A549 (cell line): ENCODE measurements around the gene LHFPL2. TPM values are rescaled to one million over a fixed set of nuclear protein-coding genes. Genes with fewer than 3 reads are reported as not detected.
A peak's percentile ranks its signal among the peaks of the same experiment; 100 is the strongest.
"Not testable (repeated sequence)": the region's sequence is repeated elsewhere in the genome, so short reads cannot be mapped to it uniquely, and the experiment has no call there.

ENCODE experiments used
- ATAC-seq, 2 experiments: fragments of 200-7000 bp in 1 of 2; fragments of >200 bp in 1 of 2; cut with Nextera tagmentation in 1 of 2; cut with Tn5 transposase in 1 of 2; 3 replicates each; pipeline versions ENCODE4 v1.8.0 to v1.9.1; 2018 to 2020; ENCODE audit warnings: mild to moderate bottlenecking in 1 of 2, moderate library complexity in 1 of 2
- CTCF ChIA-PET: fragments of 300-600 bp; sonication (Branson Sonifier 250); formaldehyde crosslinking; extraction: SDS; loops from one replicate; lab custom pipeline; 2021; ENCODE audit warnings: antibody characterized with exemption, inconsistent platforms; lab: Yijun Ruan, JAX
- POLR2A ChIA-PET: fragments of 350-600 bp; formaldehyde crosslinking; extraction: SDS; loops from one replicate; lab custom pipeline; 2021; ENCODE audit warnings: antibody characterized with exemption, inconsistent platforms; lab: Yijun Ruan, JAX
- DNase-seq, 2 experiments: peaks; one replicate each; pipeline versions ENCODE4 v3.0.0 to v3.0.0-alpha.2; 2011 to 2016; ENCODE audit warnings: low read depth in 1 of 2, low spot score in 1 of 2
- FAIRE-seq: peaks from 2 replicates; lab custom pipeline; 2011; peaks lifted over from hg19 to GRCh38; lab: Jason Lieb, UNC
- H3K27ac ChIP-seq, 2 experiments: fragments of >200 bp; sonication (Bioruptor Twin); formaldehyde crosslinking; 3 replicates each; pipeline ENCODE4 v1.5.1; 2016 to 2017
- H3K4me1 ChIP-seq: fragments of >200 bp; sonication (Bioruptor Twin); formaldehyde crosslinking; 3 replicates; pipeline ENCODE4 v1.6.1; 2016
- H3K4me2 ChIP-seq: fragments of >200 bp; sonication (Bioruptor Twin); formaldehyde crosslinking; 3 replicates; pipeline ENCODE4 v1.6.1; 2016
- H3K4me3 ChIP-seq: fragments of >200 bp; sonication (Bioruptor Twin); formaldehyde crosslinking; 3 replicates; pipeline ENCODE4 v1.5.1; 2016
- H3K9me3 ChIP-seq: fragments of >200 bp; sonication (Bioruptor Twin); formaldehyde crosslinking; 3 replicates; pipeline ENCODE4 v1.6.1; 2016
- BCL3 ChIP-seq: fragments of >200 bp; sonication (Bioruptor Twin); formaldehyde crosslinking; IDR thresholded peaks from 3 replicates; pipeline ENCODE4 v1.6.1; 2016
- BHLHE40 ChIP-seq: IDR thresholded peaks from 2 replicates; pipeline ENCODE4 v1.6.1; 2012; ENCODE audit warnings: low read depth, low read length, inconsistent platforms
- EHF ChIP-seq: fragments of 250-450 bp; sonication (Bioruptor Pico); IDR thresholded peaks from 2 replicates; pipeline ENCODE4 v1.5.0; 2020; ENCODE audit warnings: mild to moderate bottlenecking
- FOSL2 ChIP-seq, 2 experiments: fragments of 450-650 bp in 1 of 2; fragments of >200 bp in 1 of 2; sonication (Bioruptor Twin) in 1 of 2; formaldehyde crosslinking; IDR thresholded peaks; 2 replicates each; pipeline versions ENCODE4 v1.5.0 to v1.6.1; 2016 to 2020; ENCODE audit warnings: mild to moderate bottlenecking in 1 of 2, moderate library complexity in 1 of 2
- HES2 ChIP-seq: fragments of >200 bp; sonication (Bioruptor Twin); formaldehyde crosslinking; IDR thresholded peaks from 2 replicates; pipeline ENCODE4 v1.6.1; 2016
- HMGXB4 ChIP-seq: fragments of 250-450 bp; sonication (Bioruptor Pico); IDR thresholded peaks from 2 replicates; pipeline ENCODE4 v1.5.0; 2021; ENCODE audit warnings: mild to moderate bottlenecking, moderate library complexity, borderline replicate concordance
- HOXB5 ChIP-seq: fragments of 250-450 bp; sonication (Bioruptor Pico); IDR thresholded peaks from 2 replicates; pipeline ENCODE4 v1.5.0; 2020; ENCODE audit warnings: mild to moderate bottlenecking, moderate library complexity
- JUN ChIP-seq, 2 experiments: fragments of >200 bp; sonication (Bioruptor Twin); formaldehyde crosslinking; IDR thresholded peaks; 2 replicates in 1 of 2; 3 replicates in 1 of 2; pipeline ENCODE4 v1.6.1; 2016 to 2017
- MAX ChIP-seq: IDR thresholded peaks from 2 replicates; pipeline ENCODE4 v1.6.1; 2012
- PHF8 ChIP-seq: fragments of 200-600 bp; sonication (generic); IDR thresholded peaks from 2 replicates; pipeline ENCODE4 v1.6.1; 2016; ENCODE audit warnings: low read depth, mild to moderate bottlenecking, antibody characterized with exemption, moderate library complexity, borderline replicate concordance
- POLR2A ChIP-seq: IDR thresholded peaks from 2 replicates; pipeline ENCODE4 v1.6.1; 2012; ENCODE audit warnings: mild to moderate bottlenecking, low read length
- REST ChIP-seq: fragments of 200-600 bp; sonication (generic); IDR thresholded peaks from 2 replicates; pipeline ENCODE4 v1.6.1; 2016; ENCODE audit warnings: antibody characterized with exemption, mild to moderate bottlenecking, moderate library complexity
- TP53 ChIP-seq: fragments of 250-450 bp; sonication (Bioruptor Pico); IDR thresholded peaks from 2 replicates; pipeline ENCODE4 v1.5.0; 2021; ENCODE audit warnings: mild to moderate bottlenecking, moderate library complexity
- ZC3H11A ChIP-seq: fragments of 450-650 bp; IDR thresholded peaks from 2 replicates; pipeline ENCODE4 v1.6.1; 2014; ENCODE audit warnings: antibody characterized with exemption, mild to moderate bottlenecking
- ZNF302 ChIP-seq: fragments of 250-450 bp; sonication (Bioruptor Pico); IDR thresholded peaks from 2 replicates; pipeline ENCODE4 v1.9.0; 2021; ENCODE audit warnings: inconsistent platforms, mild to moderate bottlenecking, moderate library complexity
- WGBS: methylation state at CpG from one replicate; pipeline ENCODE4 v1.1.6; 2017; ENCODE audit errors: missing lambda C conversion rate; 5-methylcytosine and 5-hydroxymethylcytosine counted together
- polyA minus RNA-seq: library from RNA; depleted of rRNA, polyadenylated mRNA; stranded (reverse); fragments of >200 nt; gene quantifications from 2 replicates; pipeline ENCODE4 v1.2.3, GENCODE V29; 2011; rRNA and poly(A)+ RNA removed
- polyA plus RNA-seq, 4 experiments: library from polyadenylated mRNA; depleted of rRNA in 3 of 4; stranded (reverse); fragments of >200 nt; fragmentation: RNase III in 1 of 4; extraction: RNeasy Plus Mini Kit Qiagen cat#74134 plus additional on column Dnase treatment in 1 of 4; gene quantifications; 2 replicates in 3 of 4; 3 replicates in 1 of 4; pipeline ENCODE4 v1.2.3, GENCODE V29; 2011 to 2017

The LHFPL2 gene
- polyA plus RNA-seq (2011; rRNA removed) (24.9 and 32.2 TPM in 2 replicates), polyA plus RNA-seq (2017; fragmentation: RNase III; extraction: RNeasy Plus Mini Kit Qiagen cat#74134 plus additional on column Dnase treatment) (33.4 to 44.3 TPM (median 41.7 TPM) in 3 replicates), polyA minus RNA-seq (36.3 and 39.2 TPM in 2 replicates)
- polyA plus RNA-seq (2012; cell fraction: cytosol; rRNA removed) = 9.8 and 16.2 TPM in 2 replicates
- 17.8 and 26.0 TPM in 2 replicates for polyA plus RNA-seq (2012; cell fraction: nucleus; rRNA removed)

- 3% methylated on average over 29 of the region's 112 CpGs for WGBS
- FAIRE-seq (no peak), ATAC-seq (peak; percentile 81 to 86)
- ChIA-PET CTCF (interaction anchor here (0.6 to 4.0 kb wide), 25 partner anchors 10 to 318 kb away, joined by 3 to 20 read pairs (median 3); no protein-coding TSS in a partner anchor), POLR2A (interaction anchor here (0.8 to 2.3 kb wide), 8 partner anchors 10 to 115 kb away, joined by 3 to 16 read pairs (median 4); no protein-coding TSS in a partner anchor)
- peak within 1 kb of the TSS; percentile 99 to 100 for H3K27ac ChIP-seq
- TF ChIP-seq POLR2A = peak; percentile 45
- TF ChIP-seq BHLHE40 = no peak
- no peak for TF ChIP-seq BCL3
- TF ChIP-seq HOXB5 = peak; percentile 25; the same call in 1 of the 2 replicates
- TF ChIP-seq TP53 (CRISPR knock-in tag) = no peak
- TF ChIP-seq EHF (CRISPR knock-in tag) = no peak
- no peak for TF ChIP-seq ZNF302
- TF ChIP-seq PHF8 = peak; percentile 53; the same call in 1 of the 2 replicates
- TF ChIP-seq REST = no peak
- no peak for TF ChIP-seq ZC3H11A
- peak; percentile 3; the same call in 1 of the 2 replicates for TF ChIP-seq MAX
- TF ChIP-seq HES2 = no peak
- TF ChIP-seq JUN (IDR thresholded peaks at IDR 0.05) = peak; percentile 48 to 60; a peak in 3 of 5 replicates
- TF ChIP-seq, all 56 proteins: peak for 5
- Histone ChIP-seq H3K9me3 (no peaks in the 10 kb centered on the region), H3K4me1 (peaks cover 49% of the 10 kb centered on the region), H3K4me2 (peak within 1 kb of the TSS; percentile 74), H3K4me3 (peak within 1 kb of the TSS; percentile 97)
- DNase-seq = peak; percentile 67 to 78
Measured at GRCh38 chr5:78648359-78649210, at the start of gene LHFPL2. TSS of gene LHFPL2 (minus strand) at chr5:78648772. CDS start at chr5:78510213, 138,559 bp downstream.

- TF ChIP-seq HMGXB4 (no peak), FOSL2 (IDR thresholded peaks at IDR 0.05) (no peak), FOSL2 (CRISPR knock-in tag; IDR thresholded peaks at IDR 0.05) (peak; percentile 58)
- H3K9me3 ChIP-seq = peaks cover 16% of the 10 kb centered on the region; the same call in 2 of the 3 replicates
- no peak for FAIRE-seq
- peaks cover 31% of the 10 kb centered on the region for H3K4me1 ChIP-seq
- peak overlapping the region; percentile 42 to 96; a peak in 3 of 6 replicates for H3K27ac ChIP-seq
- no peak overlapping the region for H3K4me3 ChIP-seq
- no peak for DNase-seq
- ATAC-seq = no peak
- ChIA-PET CTCF (no interaction called here), POLR2A (no interaction called here)
- no peak overlapping the region for H3K4me2 ChIP-seq
Measured at GRCh38 chr5:78696637-78697036, 48.1 kb upstream of the LHFPL2 start.

GRCh38 chr5:78696052-78696451 is 47.5 kb upstream of the LHFPL2 start:
- H3K4me3 ChIP-seq, ATAC-seq, POLR2A ChIA-PET, FAIRE-seq, CTCF ChIA-PET, H3K4me2 ChIP-seq, DNase-seq: not testable (repeated sequence)
- WGBS = 65% methylated on average over 4 of the region's 4 CpGs
- Histone ChIP-seq H3K9me3 (peaks cover 16% of the 10 kb centered on the region; the same call in 2 of the 3 replicates), H3K4me1 (peaks cover 31% of the 10 kb centered on the region), H3K27ac (peak overlapping the region; percentile 42 to 96; a peak in 3 of 6 replicates)
